Natural killer cell (primary cell): ENCODE results near the gene ANKRD17. TPM values are rescaled to one million over a fixed set of nuclear protein-coding genes. Genes with fewer than 3 reads are reported as not detected.

ENCODE experiments used
- ATAC-seq, 3 donors: fragments of 150-1000 bp in 2 of 3; fragments of 200-7000 bp in 1 of 3; cut with Tn5 transposase; 1 replicate in 1 of 3; 2 replicates in 2 of 3; pipeline ENCODE4 v1.10.0; 2021; ENCODE audit warnings: mild to moderate bottlenecking in 2 of 3, moderate library complexity in 2 of 3
- DNase-seq, 2 donors: peaks; one replicate each; pipeline versions ENCODE4 v3.0.0 to v3.0.0-alpha.2; 2013 to 2021; ENCODE audit warnings: mixed read lengths in 1 of 2
- H3K27ac ChIP-seq: one replicate; pipeline ENCODE4 v1.5.1; 2013; ENCODE audit warnings: mild to moderate bottlenecking, low read length
- H3K27me3 ChIP-seq: one replicate; pipeline ENCODE4 v1.6.1; 2013; ENCODE audit warnings: low read length; ENCODE audit not compliant: control insufficient read depth, insufficient read depth
- H3K36me3 ChIP-seq: one replicate; pipeline ENCODE4 v1.6.1; 2013; ENCODE audit warnings: low read length; ENCODE audit not compliant: control insufficient read depth, insufficient read depth
- H3K4me1 ChIP-seq: one replicate; pipeline ENCODE4 v1.6.1; 2013; ENCODE audit warnings: low read length; ENCODE audit not compliant: control insufficient read depth, insufficient read depth
- H3K4me3 ChIP-seq: one replicate; pipeline ENCODE4 v1.5.1; 2013; ENCODE audit warnings: low read length
- H3K9me3 ChIP-seq: one replicate; pipeline ENCODE4 v1.6.1; 2013; ENCODE audit warnings: low read length; ENCODE audit not compliant: control insufficient read depth, insufficient read depth
- H3K27ac Mint-ChIP-seq, 2 donors: one replicate each; pipeline ENCODE4 v1.8.0; 2022; ENCODE audit warnings: mild to moderate bottlenecking in 2 of 2, mixed read lengths in 2 of 2, moderate library complexity in 1 of 2
- H3K27me3 Mint-ChIP-seq, 2 donors: one replicate each; pipeline ENCODE4 v1.8.0; 2022; ENCODE audit warnings: low read depth in 2 of 2, mixed read lengths in 2 of 2
- H3K36me3 Mint-ChIP-seq: one replicate; pipeline ENCODE4 v1.8.0; 2022; ENCODE audit warnings: mixed read lengths
- H3K4me1 Mint-ChIP-seq, 2 donors: one replicate each; pipeline ENCODE4 v1.8.0; 2022; ENCODE audit warnings: mixed read lengths in 2 of 2
- H3K4me3 Mint-ChIP-seq: one replicate; pipeline ENCODE4 v1.8.0; 2022; ENCODE audit warnings: mild to moderate bottlenecking, moderate library complexity, mixed read lengths
- H3K9me3 Mint-ChIP-seq, 2 donors: one replicate each; pipeline ENCODE4 v1.8.0; 2022; ENCODE audit warnings: mixed read lengths in 2 of 2
- CTCF ChIP-seq: fragments of 200-600 bp; IDR thresholded peaks from one replicate; pipeline ENCODE4 v1.8.0; 2022; ENCODE audit warnings: antibody characterized with exemption
- WGBS: methylation state at CpG from one replicate; pipeline ENCODE4 v1.1.7; 2013; ENCODE audit warnings: missing lambda C conversion rate; ENCODE audit not compliant: insufficient coverage; 5-methylcytosine and 5-hydroxymethylcytosine counted together
- intact Hi-C: fragments of 100-400 bp; cut with micrococcal nuclease; formaldehyde crosslinking; loops from one replicate; pipeline ENCODE4 v1.14.2; 2022
- total RNA-seq, 4 donors: library from RNA; stranded (reverse); fragments of 120-200 nt in 1 of 4; gene quantifications; one replicate each; pipeline versions ENCODE4 v1.2.3 to v1.2.4, GENCODE V29; 2013 to 2022

ANKRD17 gene
- total RNA-seq, 3 donors from 2014 or later (not counting 1 experiment from before 2014, with no cell fraction given), result 51.8 to 70.2 (median 63.0) TPM

DNA sequence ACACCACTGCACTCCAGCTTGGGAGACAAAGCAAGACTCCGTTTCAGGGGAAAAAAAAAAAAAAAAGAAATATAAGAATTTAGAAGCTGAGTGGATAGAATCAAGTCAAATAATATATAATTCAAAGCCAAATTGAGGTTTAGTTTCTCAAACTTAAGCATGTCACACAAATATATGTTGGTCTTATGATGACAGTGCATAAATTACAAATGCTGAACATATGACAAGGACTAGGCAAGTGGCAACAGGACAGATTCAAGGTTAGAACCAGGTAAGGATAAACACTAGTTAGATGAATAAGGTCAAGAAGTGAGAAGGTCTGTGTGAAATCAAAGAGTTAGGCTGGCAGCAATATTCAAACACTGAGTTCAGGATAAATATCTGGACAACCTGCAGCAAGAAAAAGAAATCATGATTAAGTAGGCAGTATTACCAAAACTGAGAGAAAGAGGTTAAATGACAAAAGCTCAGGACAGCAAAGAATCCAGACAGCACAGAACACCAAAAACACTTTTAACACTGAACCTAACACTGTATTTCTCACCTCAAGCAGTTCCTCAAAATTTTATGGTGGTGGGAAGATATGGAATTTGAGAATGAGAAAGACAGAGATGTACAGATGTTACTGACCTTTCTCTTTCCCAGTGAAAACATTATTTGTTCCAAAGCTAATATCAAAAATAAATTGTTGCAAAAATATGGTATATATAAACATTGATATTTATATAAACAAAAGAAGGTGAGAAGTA, 45.4 kb downstream of the ANKRD17 start:
- Histone ChIP-seq H3K4me1 (no peaks in the 10 kb centered on the region), H3K27me3 (no peaks in the 10 kb centered on the region), H3K36me3 (no peaks in the 10 kb centered on the region), H3K27ac (no peak overlapping the region), H3K4me3 (no peak overlapping the region), H3K9me3 (no peaks in the 10 kb centered on the region)
- intact Hi-C loops, result no loop called here
- Mint-ChIP-seq H3K4me3 (no peak overlapping the region), H3K27me3 (no peaks in the 10 kb centered on the region), H3K36me3 (no peaks in the 10 kb centered on the region), H3K4me1 (peaks cover 22 to 24% of the 10 kb centered on the region in 2 donors), H3K27ac (peak overlapping the region in 1 of 2 donors; percentile 51), H3K9me3 (no peaks in the 10 kb centered on the region)
- TF ChIP-seq CTCF, result no peak
- no peak for ATAC-seq
- no CpG with 5 or more reads among the region's 1 CpG for WGBS
- no peak for DNase-seq

GRCh38 chr4:73211968-73212367, 46.6 kb downstream of the ANKRD17 start:
- DNase-seq, result no peak
- no CpG with 5 or more reads among the region's 1 CpG for WGBS
- Mint-ChIP-seq H3K27ac (no peak overlapping the region), H3K27me3 (no peaks in the 10 kb centered on the region), H3K4me1 (peaks cover 27 to 31% of the 10 kb centered on the region in 2 donors), H3K4me3 (no peak overlapping the region), H3K36me3 (no peaks in the 10 kb centered on the region), H3K9me3 (no peaks in the 10 kb centered on the region)
- Histone ChIP-seq H3K36me3 (no peaks in the 10 kb centered on the region), H3K9me3 (no peaks in the 10 kb centered on the region), H3K4me1 (no peaks in the 10 kb centered on the region), H3K27ac (no peak overlapping the region), H3K27me3 (no peaks in the 10 kb centered on the region), H3K4me3 (no peak overlapping the region)
- intact Hi-C loops, result no loop called here
- TF ChIP-seq CTCF, result no peak
- ATAC-seq, result no peak

DNA sequence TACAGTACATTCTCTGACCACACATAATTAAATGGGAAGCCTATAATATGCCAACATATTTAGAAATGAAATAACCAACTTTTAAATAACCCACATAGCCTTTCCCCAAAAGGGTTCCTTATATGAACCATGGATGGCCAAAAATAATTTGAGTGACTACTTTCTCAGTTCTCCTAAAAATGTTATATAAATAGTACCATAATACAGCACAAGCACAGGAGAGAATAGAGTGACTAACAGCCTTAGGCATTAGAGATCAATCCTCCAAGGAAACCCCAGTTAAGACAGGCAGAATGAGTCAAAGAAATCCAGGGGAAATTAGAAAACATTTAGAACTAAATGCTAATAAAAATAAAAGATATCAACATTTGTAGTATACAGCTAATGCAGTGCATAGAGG, 50.2 kb downstream of the ANKRD17 start:
- H3K9me3 Mint-ChIP-seq, result no peaks in the 10 kb centered on the region
- H3K4me1 ChIP-seq, result no peaks in the 10 kb centered on the region
- ATAC-seq (no peak), DNase-seq (no peak)
- H3K36me3 ChIP-seq, result no peaks in the 10 kb centered on the region
- no peak overlapping the region for H3K4me3 ChIP-seq
- H3K36me3 Mint-ChIP-seq, result peaks cover under 1% of the 10 kb centered on the region
- peaks cover 43 to 47% of the 10 kb centered on the region in 2 donors for H3K4me1 Mint-ChIP-seq
- no peaks in the 10 kb centered on the region for H3K9me3 ChIP-seq
- H3K27ac ChIP-seq, result no peak overlapping the region
- TF ChIP-seq CTCF, result no peak
- intact Hi-C loops, result no loop called here
- no peaks in the 10 kb centered on the region for H3K27me3 Mint-ChIP-seq
- no peak overlapping the region for H3K4me3 Mint-ChIP-seq
- H3K27me3 ChIP-seq, result no peaks in the 10 kb centered on the region
- H3K27ac Mint-ChIP-seq, result no peak overlapping the region

- 100% methylated on average over 1 of the region's 3 CpGs for WGBS
- no peak for TF ChIP-seq CTCF
- no peaks in the 10 kb centered on the region for H3K9me3 ChIP-seq
- no peak for ATAC-seq
- intact Hi-C loops, result no loop called here
- Mint-ChIP-seq H3K27me3 (no peaks in the 10 kb centered on the region), H3K27ac (peak overlapping the region; percentile 16 to 39), H3K9me3 (peaks cover 3 to 5% of the 10 kb centered on the region in 2 donors), H3K4me3 (no peak overlapping the region), H3K4me1 (peaks cover 52 to 61% of the 10 kb centered on the region in 2 donors), H3K36me3 (peaks cover 12% of the 10 kb centered on the region)
- H3K27me3 ChIP-seq, result no peaks in the 10 kb centered on the region
- H3K36me3 ChIP-seq, result no peaks in the 10 kb centered on the region
- H3K4me1 ChIP-seq, result no peaks in the 10 kb centered on the region
- no peak overlapping the region for H3K4me3 ChIP-seq
- DNase-seq, result no peak
- H3K27ac ChIP-seq, result no peak overlapping the region
These were observed 52.4 kb downstream of the ANKRD17 start for GRCh38 chr4:73206236-73206635.
